Body of pancreas (tissue), 4 donors: ENCODE data around the gene TIMP4. TPM values are rescaled to one million over a fixed set of nuclear protein-coding genes. Genes with fewer than 3 reads are reported as not detected.

ENCODE experiments used
- ATAC-seq: fragments of 150-250 bp; one replicate; pipeline ENCODE4 v1.9.1; 2016
- DNase-seq, 4 donors: peaks; one replicate each; pipeline ENCODE4 v3.0.0-alpha.2; 2019
- H3K27ac ChIP-seq, 4 donors: fragments of 200-600 bp; sonication (generic); 1 replicate in 3 of 4; 2 replicates in 1 of 4; pipeline versions ENCODE4 v1.5.1 to v1.6.1; 2016 to 2019; ENCODE audit warnings: mild to moderate bottlenecking in 1 of 4, mixed read lengths in 1 of 4, moderate library complexity in 1 of 4
- H3K27me3 ChIP-seq, 2 donors: fragments of 200-600 bp; sonication (generic); one replicate each; pipeline ENCODE4 v1.6.0; 2016; ENCODE audit warnings: mild to moderate bottlenecking in 1 of 2
- H3K36me3 ChIP-seq, 2 donors: fragments of 200-600 bp; sonication (generic); replicated peaks in 1 of 2; 2 replicates each; pipeline ENCODE4 v1.5.1; 2016; ENCODE audit warnings: low read depth in 2 of 2; ENCODE audit not compliant: insufficient read depth in 1 of 2
- H3K4me1 ChIP-seq: fragments of 200-600 bp; sonication (generic); one replicate; pipeline ENCODE4 v1.6.0; 2016
- H3K4me3 ChIP-seq, 2 donors: fragments of 200-600 bp; sonication (generic); 1 replicate in 1 of 2; 2 replicates in 1 of 2; pipeline ENCODE4 v1.5.1; 2016 to 2019
- H3K9me3 ChIP-seq, 3 donors: fragments of 200-600 bp; sonication (generic); 1 replicate in 2 of 3; 2 replicates in 1 of 3; pipeline ENCODE4 v1.5.1; 2016
- POLR2A ChIP-seq, 3 donors: fragments of 450-650 bp; IDR thresholded peaks; one replicate each; pipeline ENCODE4 v1.6.1; 2016; ENCODE audit warnings: antibody characterized with exemption in 3 of 3, mild to moderate bottlenecking in 2 of 3
- WGBS, 2 donors: methylation state at CpG; one replicate each; pipeline ENCODE4 v1.1.5; 2017; 5-methylcytosine and 5-hydroxymethylcytosine counted together
- intact Hi-C: fragments of 100-400 bp; cut with DNase I; formaldehyde crosslinking; loops from one replicate; pipeline ENCODE4 v1.15.1; 2023
- total RNA-seq, 2 donors: library from RNA; depleted of rRNA; stranded (reverse); fragments of >200 nt; gene quantifications; one replicate each; pipeline ENCODE4 v1.1.0, GENCODE V29; 2016
- TF ChIP-seq, protein P1 (sequence below), 7 experiments: fragments of 450-650 bp in 4 of 7; fragments of 200-600 bp in 3 of 7; sonication (generic) in 3 of 7; IDR thresholded peaks; one replicate each; pipeline ENCODE4 v1.5.1; 2016 to 2019; ENCODE audit warnings: antibody characterized with exemption in 7 of 7

TIMP4 gene
- total RNA-seq, 2 donors from 2014 or later: 11.7 to 41.5 TPM

GRCh38 chr3:12132881-12133280 is 25.8 kb downstream of the TIMP4 start:
- H3K4me1 ChIP-seq: no peaks in the 10 kb centered on the region
- no peak for ATAC-seq
- H3K27me3 ChIP-seq: no peaks in the 10 kb centered on the region
- no peak for TF ChIP-seq POLR2A (IDR thresholded peaks at IDR 0.05)
- TF ChIP-seq, protein P1, sequence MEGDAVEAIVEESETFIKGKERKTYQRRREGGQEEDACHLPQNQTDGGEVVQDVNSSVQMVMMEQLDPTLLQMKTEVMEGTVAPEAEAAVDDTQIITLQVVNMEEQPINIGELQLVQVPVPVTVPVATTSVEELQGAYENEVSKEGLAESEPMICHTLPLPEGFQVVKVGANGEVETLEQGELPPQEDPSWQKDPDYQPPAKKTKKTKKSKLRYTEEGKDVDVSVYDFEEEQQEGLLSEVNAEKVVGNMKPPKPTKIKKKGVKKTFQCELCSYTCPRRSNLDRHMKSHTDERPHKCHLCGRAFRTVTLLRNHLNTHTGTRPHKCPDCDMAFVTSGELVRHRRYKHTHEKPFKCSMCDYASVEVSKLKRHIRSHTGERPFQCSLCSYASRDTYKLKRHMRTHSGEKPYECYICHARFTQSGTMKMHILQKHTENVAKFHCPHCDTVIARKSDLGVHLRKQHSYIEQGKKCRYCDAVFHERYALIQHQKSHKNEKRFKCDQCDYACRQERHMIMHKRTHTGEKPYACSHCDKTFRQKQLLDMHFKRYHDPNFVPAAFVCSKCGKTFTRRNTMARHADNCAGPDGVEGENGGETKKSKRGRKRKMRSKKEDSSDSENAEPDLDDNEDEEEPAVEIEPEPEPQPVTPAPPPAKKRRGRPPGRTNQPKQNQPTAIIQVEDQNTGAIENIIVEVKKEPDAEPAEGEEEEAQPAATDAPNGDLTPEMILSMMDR (IDR thresholded peaks at IDR 0.05): no peak
- no peak overlapping the region for H3K4me3 ChIP-seq
- DNase-seq: no peak
- H3K27ac ChIP-seq: no peak overlapping the region
- H3K9me3 ChIP-seq: no peaks in the 10 kb centered on the region
- no peaks in the 10 kb centered on the region for H3K36me3 ChIP-seq
- intact Hi-C loops: loop anchor here (5.0 kb wide), 1 partner anchor 339 kb away; no protein-coding TSS in a partner anchor
- WGBS, 2 donors: 18 to 21% methylated on average over 1 of the region's 1 CpG

GRCh38 chr3:12131351-12132090 is 27.2 kb downstream of the TIMP4 start:
- TF ChIP-seq POLR2A (IDR thresholded peaks at IDR 0.05): no peak
- TF ChIP-seq, protein P1 (IDR thresholded peaks at IDR 0.05): no peak
- no peak overlapping the region for H3K4me3 ChIP-seq
- intact Hi-C loops: loop anchor here (5.0 kb wide), 1 partner anchor 341 kb away; no protein-coding TSS in a partner anchor
- ATAC-seq (no peak), DNase-seq (no peak)
- no peak overlapping the region for H3K27ac ChIP-seq
- H3K36me3 ChIP-seq: no peaks in the 10 kb centered on the region
- WGBS, 2 donors: 68 to 69% methylated on average over 3 of the region's 3 CpGs
- no peaks in the 10 kb centered on the region for H3K9me3 ChIP-seq
- H3K27me3 ChIP-seq: no peaks in the 10 kb centered on the region
- H3K4me1 ChIP-seq: no peaks in the 10 kb centered on the region

- H3K9me3 ChIP-seq: no peaks in the 10 kb centered on the region
- WGBS, 2 donors: 82 to 93% methylated on average over 1 of the region's 1 CpG
- intact Hi-C loops: no loop called here
- H3K4me3 ChIP-seq: no peak overlapping the region
- H3K4me1 ChIP-seq: no peaks in the 10 kb centered on the region
- peaks cover 0 to 4% of the 10 kb centered on the region in 2 donors for H3K27me3 ChIP-seq
- no peak overlapping the region for H3K27ac ChIP-seq
- H3K36me3 ChIP-seq: no peaks in the 10 kb centered on the region
- no peak for DNase-seq
- no peak for ATAC-seq
- TF ChIP-seq, protein P1 (IDR thresholded peaks at IDR 0.05): no peak
- no peak for TF ChIP-seq POLR2A (IDR thresholded peaks at IDR 0.05)
These were observed 31.3 kb downstream of the TIMP4 start for GRCh38 chr3:12127391-12127790.

- intact Hi-C loops: no loop called here
- peaks cover 0 to 4% of the 10 kb centered on the region in 2 donors for H3K27me3 ChIP-seq
- no peak overlapping the region for H3K27ac ChIP-seq
- H3K4me1 ChIP-seq: no peaks in the 10 kb centered on the region
- H3K4me3 ChIP-seq: no peak overlapping the region
- H3K36me3 ChIP-seq: no peaks in the 10 kb centered on the region
- TF ChIP-seq, protein P1 (IDR thresholded peaks at IDR 0.05): no peak
- no peak for TF ChIP-seq POLR2A (IDR thresholded peaks at IDR 0.05)
- ATAC-seq (no peak), DNase-seq (no peak)
- H3K9me3 ChIP-seq: no peaks in the 10 kb centered on the region
- 83 to 85% methylated on average over 1 of the region's 1 CpG for WGBS, 2 donors
These were observed 32.9 kb downstream of the TIMP4 start for GRCh38 chr3:12125772-12126171.

DNA sequence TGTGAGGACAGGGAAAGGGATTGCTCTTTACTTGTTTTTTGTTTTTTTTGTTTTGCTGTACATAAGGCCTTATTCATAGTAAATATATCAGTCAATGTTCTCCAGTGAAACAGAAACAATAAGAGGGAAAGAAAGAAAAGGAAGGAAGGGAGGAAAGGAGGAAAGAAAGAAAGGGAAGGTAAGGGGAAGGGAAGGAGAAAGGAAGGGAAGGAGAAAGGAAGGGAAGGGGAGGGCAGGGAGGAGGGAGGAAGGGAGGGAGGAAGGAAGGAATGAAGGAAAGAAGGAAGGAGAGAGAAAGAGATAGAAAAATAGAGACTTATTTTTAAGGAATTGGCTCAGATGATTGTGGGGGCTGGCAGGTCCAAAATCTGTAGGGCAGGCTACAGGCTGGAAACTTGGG is 37.2 kb downstream of the TIMP4 start:
- no peak for TF ChIP-seq POLR2A (IDR thresholded peaks at IDR 0.05)
- TF ChIP-seq, protein P1 (IDR thresholded peaks at IDR 0.05): no peak
- DNase-seq: no peak
- Histone ChIP-seq H3K9me3 (no peaks in the 10 kb centered on the region), H3K4me3 (no peak overlapping the region), H3K27ac (no peak overlapping the region), H3K4me1 (no peaks in the 10 kb centered on the region), H3K27me3 (peaks cover 0 to 4% of the 10 kb centered on the region in 2 donors), H3K36me3 (no peaks in the 10 kb centered on the region)
- no peak for ATAC-seq
- intact Hi-C loops: no loop called here
